GM12892 (cell line): ENCODE measurements around the gene FRMD4B.

Experiments used
- POLR2A ChIP-seq: IDR thresholded peaks from 2 replicates; pipeline ENCODE4 v1.6.1; 2011; ENCODE audit warnings: low read depth, low read length, control low read depth
- POLR2AphosphoS5 ChIP-seq: IDR thresholded peaks from 2 replicates; pipeline ENCODE4 v1.6.1; 2011; ENCODE audit warnings: low read depth, low read length, control low read depth
- TAF1 ChIP-seq: IDR thresholded peaks from 2 replicates; pipeline ENCODE4 v1.6.1; 2011; ENCODE audit warnings: low read depth, mild to moderate bottlenecking, control low read depth, low read length, borderline replicate concordance

DNA sequence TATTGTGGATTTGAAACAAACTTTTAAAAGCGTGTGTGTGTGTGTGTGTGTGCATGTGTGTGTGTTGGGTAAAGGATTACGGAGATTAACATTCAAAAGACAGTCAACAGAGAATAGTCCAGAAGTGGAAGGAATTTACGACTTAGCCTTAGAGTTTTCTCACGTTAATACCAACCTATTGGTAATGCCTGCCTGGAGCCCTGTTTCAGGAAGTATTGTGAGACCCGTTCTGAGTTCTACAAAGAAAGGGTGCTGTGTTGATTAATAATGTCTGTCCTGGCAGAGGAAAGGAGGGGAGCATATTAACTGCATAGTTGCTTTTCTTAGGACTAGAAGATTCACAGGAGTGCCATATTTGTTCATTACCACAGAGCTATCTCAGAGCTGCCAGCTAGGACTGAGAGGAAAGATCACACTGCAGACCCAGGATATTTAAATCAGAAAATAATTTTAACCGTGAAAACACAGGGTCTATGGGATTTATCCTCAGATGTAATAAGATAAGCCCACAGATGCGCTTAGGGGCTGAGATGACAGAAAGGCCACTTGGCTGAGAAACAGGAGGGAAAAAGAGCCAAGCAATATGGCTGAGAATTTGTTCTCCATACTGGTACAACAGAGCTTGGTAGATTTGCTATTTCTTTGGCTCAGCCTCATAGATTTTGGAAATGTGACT, 40.5 kb upstream of the FRMD4B start:
- no peak for TF ChIP-seq POLR2AphosphoS5
- no peak for TF ChIP-seq POLR2A
- TF ChIP-seq TAF1, result no peak
